Measurements from ENCODE around the gene CHSY1.

CHSY1 gene

GRCh38 chr15:101221902-101222301 is 29.9 kb downstream of the CHSY1 start:
- H2BK120ac ChIP-seq (ENCODE audit: low read depth, low read length): no peak overlapping the region
- DNase-seq: no peak
- H3K4me1 ChIP-seq (ENCODE audit: control insufficient read depth, insufficient read depth, low read depth, low read length): peaks cover 16% of the 10 kb centered on the region
- no peak overlapping the region for H2AFZ ChIP-seq (ENCODE audit: low read depth, low read length)
- H3K27ac ChIP-seq (ENCODE audit: low read length, poor library complexity, severe bottlenecking): no peak overlapping the region
- H3K9ac ChIP-seq (ENCODE audit: low read length): peak overlapping the region; percentile 36
- peaks cover 4% of the 10 kb centered on the region for H3K79me1 ChIP-seq (replicated peaks; ENCODE audit: low read length, poor library complexity, severe bottlenecking)
- no peak overlapping the region for H4K8ac ChIP-seq (ENCODE audit: low read length)
- no peak overlapping the region for H3K4me3 ChIP-seq (ENCODE audit: insufficient read depth in 1 of 2, low read depth in 1 of 2, low read length in 2 of 2)
- no peak overlapping the region for H2BK5ac ChIP-seq (ENCODE audit: low read depth, low read length, poor library complexity, severe bottlenecking)
- H2BK12ac ChIP-seq (ENCODE audit: low read length in 2 of 2): no peak overlapping the region
- no peak overlapping the region for H2BK15ac ChIP-seq (ENCODE audit: low read depth, poor library complexity, severe bottlenecking)
- no peak overlapping the region for H3K18ac ChIP-seq (ENCODE audit: low read depth in 1 of 2, low read length in 2 of 2)
- H3K4ac ChIP-seq (ENCODE audit: low read depth in 1 of 2, low read length in 2 of 2): no peak overlapping the region
- 56% methylated on average over 4 of the region's 4 CpGs for WGBS
- peaks cover 26 to 38% of the 10 kb centered on the region in 2 experiments for H3K36me3 ChIP-seq (ENCODE audit: control insufficient read depth in 1 of 2, insufficient read depth in 2 of 2, low read depth in 1 of 2, low read length in 2 of 2)
- H3K27me3 ChIP-seq (ENCODE audit: control insufficient read depth in 1 of 2, insufficient read depth in 1 of 2, low read length in 2 of 2): no peaks in the 10 kb centered on the region
- H3K14ac ChIP-seq (ENCODE audit: low read length in 2 of 2): no peak overlapping the region
- no peaks in the 10 kb centered on the region for H3K9me3 ChIP-seq (ENCODE audit: control insufficient read depth, low read length)
- H2AK5ac ChIP-seq (ENCODE audit: low read length, severe bottlenecking): no peak overlapping the region
- H3K4me2 ChIP-seq (ENCODE audit: low read length, poor library complexity, severe bottlenecking): no peak overlapping the region
- H3K23ac ChIP-seq (ENCODE audit: low read length in 2 of 2): no peak overlapping the region
- H4K91ac ChIP-seq (ENCODE audit: low read length): no peak overlapping the region

DNA sequence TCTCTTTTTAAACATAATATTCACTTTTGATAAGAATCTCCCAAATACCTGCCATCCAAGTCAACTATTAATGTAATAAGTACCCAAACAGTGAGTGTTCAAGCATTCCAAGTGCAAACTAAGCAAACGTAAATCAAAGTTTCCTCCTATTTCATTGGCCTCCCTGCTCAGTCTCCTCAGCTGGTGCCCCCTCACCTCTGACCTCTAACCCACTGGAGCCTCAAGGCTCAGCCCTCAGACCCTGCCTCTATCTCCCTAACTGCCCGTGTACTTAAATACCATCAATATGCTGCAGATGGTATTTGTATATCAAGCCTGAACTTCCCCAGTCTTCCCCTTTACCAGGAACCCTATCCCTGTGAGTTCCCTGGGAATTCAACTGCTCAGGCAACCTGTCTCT is 31.8 kb downstream of the CHSY1 start:
- peaks cover 20 to 32% of the 10 kb centered on the region in 2 experiments for H3K36me3 ChIP-seq (ENCODE audit: control insufficient read depth in 1 of 2, insufficient read depth in 2 of 2, low read depth in 1 of 2, low read length in 2 of 2)
- no peak for DNase-seq
- no peak overlapping the region for H3K4me3 ChIP-seq (ENCODE audit: insufficient read depth in 1 of 2, low read depth in 1 of 2, low read length in 2 of 2)
- no peaks in the 10 kb centered on the region for H3K27me3 ChIP-seq (ENCODE audit: control insufficient read depth in 1 of 2, insufficient read depth in 1 of 2, low read length in 2 of 2)
- no peak overlapping the region for H3K18ac ChIP-seq (ENCODE audit: low read depth in 1 of 2, low read length in 2 of 2)
- H4K91ac ChIP-seq (ENCODE audit: low read length): no peak overlapping the region
- no peak overlapping the region for H3K23ac ChIP-seq (ENCODE audit: low read length in 2 of 2)
- H2AFZ ChIP-seq (ENCODE audit: low read depth, low read length): no peak overlapping the region
- no peak overlapping the region for H2BK5ac ChIP-seq (ENCODE audit: low read depth, low read length, poor library complexity, severe bottlenecking)
- H3K14ac ChIP-seq (ENCODE audit: low read length in 2 of 2): no peak overlapping the region
- no peak overlapping the region for H2AK5ac ChIP-seq (ENCODE audit: low read length, severe bottlenecking)
- no peak overlapping the region for H3K4me2 ChIP-seq (ENCODE audit: low read length, poor library complexity, severe bottlenecking)
- H2BK15ac ChIP-seq (ENCODE audit: low read depth, poor library complexity, severe bottlenecking): no peak overlapping the region
- peaks cover 4% of the 10 kb centered on the region for H3K79me1 ChIP-seq (replicated peaks; ENCODE audit: low read length, poor library complexity, severe bottlenecking)
- no peak overlapping the region for H3K9ac ChIP-seq (ENCODE audit: low read length)
- H3K27ac ChIP-seq (ENCODE audit: low read length, poor library complexity, severe bottlenecking): no peak overlapping the region
- H2BK120ac ChIP-seq (ENCODE audit: low read depth, low read length): no peak overlapping the region
- no peaks in the 10 kb centered on the region for H3K9me3 ChIP-seq (ENCODE audit: control insufficient read depth, low read length)
- no peak overlapping the region for H2BK12ac ChIP-seq (ENCODE audit: low read length in 2 of 2)
- no peak overlapping the region for H3K4ac ChIP-seq (ENCODE audit: low read depth in 1 of 2, low read length in 2 of 2)
- H3K4me1 ChIP-seq (ENCODE audit: control insufficient read depth, insufficient read depth, low read depth, low read length): peaks cover 16% of the 10 kb centered on the region
- 92% methylated on average over 2 of the region's 2 CpGs for WGBS
- no peak overlapping the region for H4K8ac ChIP-seq (ENCODE audit: low read length)

DNA sequence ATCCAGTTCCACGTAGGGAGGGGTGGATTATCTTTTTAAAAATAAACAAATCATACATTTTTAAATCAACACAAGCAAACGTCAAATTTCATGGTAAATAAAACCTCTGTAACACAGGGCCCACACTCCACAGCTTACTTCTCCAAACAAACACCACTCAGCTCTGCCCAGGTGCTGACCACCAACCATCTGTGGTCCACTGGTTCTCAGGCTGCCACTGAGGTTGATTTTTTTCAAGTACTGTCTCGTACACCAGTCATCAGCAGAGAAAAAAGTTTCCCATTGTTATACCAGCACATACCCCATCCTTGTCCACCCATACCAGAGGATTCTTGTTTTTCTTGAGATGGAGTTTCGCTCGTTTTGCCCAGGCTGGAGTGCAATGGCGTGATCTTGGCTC is 32.4 kb downstream of the CHSY1 start:
- H3K4me2 ChIP-seq (ENCODE audit: low read length, poor library complexity, severe bottlenecking): no peak overlapping the region
- no peak overlapping the region for H3K18ac ChIP-seq (ENCODE audit: low read depth in 1 of 2, low read length in 2 of 2)
- H2BK12ac ChIP-seq (ENCODE audit: low read length in 2 of 2): no peak overlapping the region
- H3K4ac ChIP-seq (ENCODE audit: low read depth in 1 of 2, low read length in 2 of 2): no peak overlapping the region
- no peak overlapping the region for H2BK120ac ChIP-seq (ENCODE audit: low read depth, low read length)
- H4K91ac ChIP-seq (ENCODE audit: low read length): no peak overlapping the region
- peaks cover 16% of the 10 kb centered on the region for H3K4me1 ChIP-seq (ENCODE audit: control insufficient read depth, insufficient read depth, low read depth, low read length)
- H3K27ac ChIP-seq (ENCODE audit: low read length, poor library complexity, severe bottlenecking): no peak overlapping the region
- no peak overlapping the region for H2AFZ ChIP-seq (ENCODE audit: low read depth, low read length)
- WGBS: 82% methylated on average over 6 of the region's 6 CpGs
- H3K79me1 ChIP-seq (replicated peaks; ENCODE audit: low read length, poor library complexity, severe bottlenecking): peaks cover 4% of the 10 kb centered on the region
- H3K27me3 ChIP-seq (ENCODE audit: control insufficient read depth in 1 of 2, insufficient read depth in 1 of 2, low read length in 2 of 2): no peaks in the 10 kb centered on the region
- H4K8ac ChIP-seq (ENCODE audit: low read length): no peak overlapping the region
- H3K36me3 ChIP-seq (ENCODE audit: control insufficient read depth in 1 of 2, insufficient read depth in 2 of 2, low read depth in 1 of 2, low read length in 2 of 2): peaks cover 15 to 29% of the 10 kb centered on the region in 2 experiments
- no peak for DNase-seq
- no peak overlapping the region for H3K14ac ChIP-seq (ENCODE audit: low read length in 2 of 2)
- H3K9ac ChIP-seq (ENCODE audit: low read length): no peak overlapping the region
- H3K9me3 ChIP-seq (ENCODE audit: control insufficient read depth, low read length): no peaks in the 10 kb centered on the region
- H2BK15ac ChIP-seq (ENCODE audit: low read depth, poor library complexity, severe bottlenecking): no peak overlapping the region
- H3K23ac ChIP-seq (ENCODE audit: low read length in 2 of 2): no peak overlapping the region
- H3K4me3 ChIP-seq (ENCODE audit: insufficient read depth in 1 of 2, low read depth in 1 of 2, low read length in 2 of 2): no peak overlapping the region
- no peak overlapping the region for H2BK5ac ChIP-seq (ENCODE audit: low read depth, low read length, poor library complexity, severe bottlenecking)
- no peak overlapping the region for H2AK5ac ChIP-seq (ENCODE audit: low read length, severe bottlenecking)

- no peak overlapping the region for H3K4me3 ChIP-seq (ENCODE audit: insufficient read depth in 1 of 2, low read depth in 1 of 2, low read length in 2 of 2)
- H3K27ac ChIP-seq (ENCODE audit: low read length, poor library complexity, severe bottlenecking): no peak overlapping the region
- WGBS: 99% methylated on average over 5 of the region's 6 CpGs
- no peak overlapping the region for H2AK5ac ChIP-seq (ENCODE audit: low read length, severe bottlenecking)
- no peak for DNase-seq
- no peaks in the 10 kb centered on the region for H3K9me3 ChIP-seq (ENCODE audit: control insufficient read depth, low read length)
- no peak overlapping the region for H3K4me2 ChIP-seq (ENCODE audit: low read length, poor library complexity, severe bottlenecking)
- no peak overlapping the region for H2BK12ac ChIP-seq (ENCODE audit: low read length in 2 of 2)
- no peak overlapping the region for H2BK15ac ChIP-seq (ENCODE audit: low read depth, poor library complexity, severe bottlenecking)
- H4K8ac ChIP-seq (ENCODE audit: low read length): no peak overlapping the region
- H2AFZ ChIP-seq (ENCODE audit: low read depth, low read length): no peak overlapping the region
- H3K4ac ChIP-seq (ENCODE audit: low read depth in 1 of 2, low read length in 2 of 2): no peak overlapping the region
- H3K14ac ChIP-seq (ENCODE audit: low read length in 2 of 2): no peak overlapping the region
- H3K4me1 ChIP-seq (ENCODE audit: control insufficient read depth, insufficient read depth, low read depth, low read length): peaks cover 16% of the 10 kb centered on the region
- no peak overlapping the region for H2BK120ac ChIP-seq (ENCODE audit: low read depth, low read length)
- no peak overlapping the region for H3K23ac ChIP-seq (ENCODE audit: low read length in 2 of 2)
- peaks cover 1% of the 10 kb centered on the region for H3K79me1 ChIP-seq (replicated peaks; ENCODE audit: low read length, poor library complexity, severe bottlenecking)
- H3K18ac ChIP-seq (ENCODE audit: low read depth in 1 of 2, low read length in 2 of 2): no peak overlapping the region
- H3K27me3 ChIP-seq (ENCODE audit: control insufficient read depth in 1 of 2, insufficient read depth in 1 of 2, low read length in 2 of 2): no peaks in the 10 kb centered on the region
- no peak overlapping the region for H3K9ac ChIP-seq (ENCODE audit: low read length)
- H2BK5ac ChIP-seq (ENCODE audit: low read depth, low read length, poor library complexity, severe bottlenecking): no peak overlapping the region
- no peak overlapping the region for H4K91ac ChIP-seq (ENCODE audit: low read length)
- H3K36me3 ChIP-seq (ENCODE audit: control insufficient read depth in 1 of 2, insufficient read depth in 2 of 2, low read depth in 1 of 2, low read length in 2 of 2): peaks cover 14 to 33% of the 10 kb centered on the region in 2 experiments
These were observed 34.4 kb downstream of the CHSY1 start for GRCh38 chr15:101217446-101217845.
